Measurements from ENCODE around the gene AGO3. TPM values are rescaled to one million over a fixed set of nuclear protein-coding genes. Genes with fewer than 3 reads are reported as not detected.
A peak's percentile ranks its signal among the peaks of the same experiment; 100 is the strongest.

The AGO3 gene
- total RNA-seq, 6 experiments from 2014 or later, result 18.3 to 24.0 (median 21.4) TPM

- Mint-ChIP-seq H3K27me3 (ENCODE audit: insufficient read depth) (no peaks in the 10 kb centered on the region; the same call in 1 of the 2 replicates), H3K9me3 (no peaks in the 10 kb centered on the region), H3K36me3 (ENCODE audit: low read depth) (no peaks in the 10 kb centered on the region), H3K4me1 (ENCODE audit: low read depth) (peaks cover 32% of the 10 kb centered on the region), H3K27ac (no peak overlapping the region), H3K4me3 (no peak overlapping the region)
- no peak for TF ChIP-seq CTCF (IDR thresholded peaks at IDR 0.05)
- no peak for DNase-seq
Measured at GRCh38 chr1:36106269-36106668, 175.4 kb downstream of the AGO3 start.

GRCh38 chr1:36107394-36107793, 176.5 kb downstream of the AGO3 start:
- Mint-ChIP-seq H3K27ac (no peak overlapping the region), H3K36me3 (ENCODE audit: low read depth) (no peaks in the 10 kb centered on the region), H3K4me1 (ENCODE audit: low read depth) (peaks cover 40% of the 10 kb centered on the region), H3K4me3 (no peak overlapping the region), H3K9me3 (no peaks in the 10 kb centered on the region), H3K27me3 (ENCODE audit: insufficient read depth) (no peaks in the 10 kb centered on the region; the same call in 1 of the 2 replicates)
- TF ChIP-seq CTCF (IDR thresholded peaks at IDR 0.05), result no peak
- no peak for DNase-seq

- Mint-ChIP-seq H3K4me1 (ENCODE audit: low read depth) (peaks cover 47% of the 10 kb centered on the region), H3K9me3 (no peaks in the 10 kb centered on the region), H3K27me3 (ENCODE audit: insufficient read depth) (peaks cover 1% of the 10 kb centered on the region), H3K36me3 (ENCODE audit: low read depth) (no peaks in the 10 kb centered on the region), H3K4me3 (peak overlapping the region; percentile 34; the same call in 1 of the 2 replicates), H3K27ac (peak overlapping the region; percentile 96)
- DNase-seq, result peak; percentile 64
- no peak for TF ChIP-seq CTCF (IDR thresholded peaks at IDR 0.05)
Measured at GRCh38 chr1:36108314-36108713, 177.4 kb downstream of the AGO3 start.

GRCh38 chr1:36109041-36109679, 178.3 kb downstream of the AGO3 start:
- DNase-seq, result peak; percentile 76
- Mint-ChIP-seq H3K36me3 (ENCODE audit: low read depth) (no peaks in the 10 kb centered on the region), H3K27me3 (ENCODE audit: insufficient read depth) (peaks cover 1% of the 10 kb centered on the region), H3K27ac (peak overlapping the region; percentile 96), H3K9me3 (no peaks in the 10 kb centered on the region), H3K4me1 (ENCODE audit: low read depth) (peaks cover 52% of the 10 kb centered on the region), H3K4me3 (peak overlapping the region; percentile 57)
- no peak for TF ChIP-seq CTCF (IDR thresholded peaks at IDR 0.05)

GRCh38 chr1:36111151-36111550, 180.2 kb downstream of the AGO3 start:
- Mint-ChIP-seq H3K4me3 (no peak overlapping the region), H3K27me3 (ENCODE audit: insufficient read depth) (peaks cover 1% of the 10 kb centered on the region), H3K4me1 (ENCODE audit: low read depth) (peaks cover 69% of the 10 kb centered on the region), H3K9me3 (no peaks in the 10 kb centered on the region), H3K27ac (peak overlapping the region; percentile 33; the same call in 1 of the 2 replicates), H3K36me3 (ENCODE audit: low read depth) (no peaks in the 10 kb centered on the region)
- no peak for DNase-seq
- no peak for TF ChIP-seq CTCF (IDR thresholded peaks at IDR 0.05)
